ENCODE data around the gene ARHGEF11.

ARHGEF11 gene

DNA sequence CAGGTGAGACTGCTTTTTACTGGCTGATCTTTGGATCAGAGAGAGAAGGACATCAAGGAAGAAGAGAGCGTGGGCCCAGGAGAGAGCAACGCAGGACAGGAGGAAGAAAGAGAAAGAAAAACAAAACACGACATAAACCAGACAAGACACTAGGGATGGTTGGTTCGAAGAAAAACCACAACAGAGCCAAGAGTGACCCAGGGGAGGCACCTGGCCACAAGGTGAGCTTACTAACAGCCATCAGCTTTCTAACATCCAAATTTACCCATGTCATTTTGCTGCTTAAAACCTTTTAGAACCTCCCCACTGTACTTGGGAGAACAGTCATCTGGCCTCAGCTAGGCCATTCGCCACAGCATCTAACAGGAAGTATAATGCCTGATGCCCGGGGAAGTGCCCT is 57.8 kb downstream of the ARHGEF11 start:
- no peak overlapping the region for H3K27ac ChIP-seq
- H3K36me3 ChIP-seq, result peaks cover 38 to 67% (median 49%) of the 10 kb centered on the region in 11 experiments
- H3K9me3 ChIP-seq (replicated peaks in 1 of 11), result no peaks in the 10 kb centered on the region
- peak overlapping the region in 2 of 11 experiments; percentile 10 to 18; a peak in 1 of 22 replicates for H3K4me2 ChIP-seq
- H3K27me3 ChIP-seq, result no peaks in the 10 kb centered on the region
- no peak for TF ChIP-seq Cebpa-rat (IDR thresholded peaks at IDR 0.05)
- no peak overlapping the region for H3K4me3 ChIP-seq
- H3K9ac ChIP-seq, result no peak overlapping the region
- H4K20me1 ChIP-seq, result peaks cover 0 to 58% (median 21%) of the 10 kb centered on the region in 11 experiments; a peak in 18 of 22 replicates
- H3K4me1 ChIP-seq, result peaks cover 0 to 10% (median 4%) of the 10 kb centered on the region in 10 experiments; a peak in 6 of 20 replicates

GRCh38 chr1:156980551-156980950 is 65.0 kb downstream of the ARHGEF11 start:
- no peak overlapping the region for H3K27ac ChIP-seq
- no peak overlapping the region for H3K9ac ChIP-seq
- H3K36me3 ChIP-seq, result peaks cover 81 to 100% (median 98%) of the 10 kb centered on the region in 11 experiments

GRCh38 chr1:156975084-156975483 is 70.5 kb downstream of the ARHGEF11 start:
- Histone ChIP-seq H3K27me3 (no peaks in the 10 kb centered on the region), H3K4me3 (no peak overlapping the region), H3K4me1 (0 out of 20 replicates have a peak, but pooled peaks cover 0 to 3% (median 0%) of the 10 kb centered on the region in 10 experiments), H3K9me3 (replicated peaks in 1 of 11) (no peaks in the 10 kb centered on the region), H4K20me1 (no peaks in the 10 kb centered on the region), H3K4me2 (no peak overlapping the region), H3K27ac (no peak overlapping the region), H3K9ac (no peak overlapping the region), H3K36me3 (peaks cover 80 to 100% (median 93%) of the 10 kb centered on the region in 11 experiments)
- no peak for TF ChIP-seq Cebpa-rat (IDR thresholded peaks at IDR 0.05)

More at GRCh38 chr1:156980551-156980950, 65.0 kb downstream of the ARHGEF11 start:
- Histone ChIP-seq H4K20me1 (peaks cover 0 to 6% (median 0%) of the 10 kb centered on the region in 11 experiments; a peak in 2 of 22 replicates), H3K4me2 (no peak overlapping the region), H3K4me3 (no peak overlapping the region), H3K4me1 (no peaks in the 10 kb centered on the region), H3K9me3 (replicated peaks in 1 of 11) (no peaks in the 10 kb centered on the region), H3K27me3 (no peaks in the 10 kb centered on the region)
- no peak for TF ChIP-seq Cebpa-rat (IDR thresholded peaks at IDR 0.05)

DNA sequence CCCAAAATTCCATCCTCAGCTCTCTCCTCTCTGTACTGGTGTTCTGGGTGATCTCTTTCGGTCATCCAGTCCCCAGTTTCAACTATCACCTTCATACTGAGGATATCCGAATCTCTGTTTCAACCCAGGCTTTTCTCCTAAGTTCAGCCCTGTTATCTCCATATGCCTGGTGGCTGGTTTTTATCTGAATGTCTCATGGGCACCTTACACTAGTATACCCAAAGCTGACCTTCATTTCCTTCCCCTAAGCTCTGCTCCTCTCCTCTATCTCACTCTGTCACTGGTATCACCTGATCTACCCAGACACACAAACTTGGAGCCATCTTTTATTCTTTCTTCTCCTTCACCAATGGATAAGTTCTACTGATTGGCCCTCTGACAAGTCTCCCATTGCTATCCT is 72.1 kb downstream of the ARHGEF11 start:
- Histone ChIP-seq H3K4me3 (no peak overlapping the region), H4K20me1 (no peaks in the 10 kb centered on the region), H3K9ac (no peak overlapping the region), H3K9me3 (replicated peaks in 1 of 11) (no peaks in the 10 kb centered on the region), H3K36me3 (peaks cover 81 to 100% (median 93%) of the 10 kb centered on the region in 11 experiments), H3K27ac (no peak overlapping the region), H3K27me3 (no peaks in the 10 kb centered on the region), H3K4me1 (peaks cover 0 to 6% (median 0%) of the 10 kb centered on the region in 10 experiments; a peak in 1 of 20 replicates), H3K4me2 (no peak overlapping the region)
- TF ChIP-seq Cebpa-rat (IDR thresholded peaks at IDR 0.05), result no peak

DNA sequence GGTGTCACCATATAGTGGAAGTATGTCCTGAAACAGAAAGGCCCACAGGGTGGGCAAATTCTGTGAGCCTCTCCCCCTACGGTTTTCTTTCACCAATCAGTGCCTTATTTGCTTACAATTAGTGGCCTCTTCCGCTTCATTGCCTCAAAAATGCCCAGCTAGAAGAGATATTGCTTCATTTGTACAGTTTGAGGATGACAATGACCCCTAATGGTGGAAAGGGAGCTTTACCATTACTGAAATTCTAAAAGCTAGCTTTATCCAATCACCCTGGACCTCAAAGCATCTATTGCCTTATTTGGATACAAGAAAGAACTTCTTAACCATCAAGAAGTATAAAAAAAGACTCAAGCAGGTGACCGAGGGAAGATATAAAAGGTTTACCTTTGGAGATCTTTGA is 75.5 kb downstream of the ARHGEF11 start:
- H3K27ac ChIP-seq, result no peak overlapping the region
- H3K4me2 ChIP-seq, result no peak overlapping the region
- no peak overlapping the region for H3K4me3 ChIP-seq
- peaks cover 0 to 6% (median 0%) of the 10 kb centered on the region in 10 experiments; a peak in 1 of 20 replicates for H3K4me1 ChIP-seq
- 0 out of 22 replicates have a peak overlapping the region, but pooled peaks of 1 of the 11 experiments have one; percentile 4 for H3K9ac ChIP-seq
- no peak for TF ChIP-seq Cebpa-rat (IDR thresholded peaks at IDR 0.05)
- H3K9me3 ChIP-seq (replicated peaks in 1 of 11), result no peaks in the 10 kb centered on the region
- H4K20me1 ChIP-seq, result no peaks in the 10 kb centered on the region
- peaks cover 58 to 99% (median 80%) of the 10 kb centered on the region in 11 experiments for H3K36me3 ChIP-seq
- H3K27me3 ChIP-seq, result no peaks in the 10 kb centered on the region

GRCh38 chr1:156969496-156969895 is 76.0 kb downstream of the ARHGEF11 start:
- Histone ChIP-seq H3K27ac (no peak overlapping the region), H4K20me1 (no peaks in the 10 kb centered on the region), H3K4me2 (no peak overlapping the region), H3K9me3 (replicated peaks in 1 of 11) (no peaks in the 10 kb centered on the region), H3K27me3 (no peaks in the 10 kb centered on the region), H3K9ac (0 out of 22 replicates have a peak overlapping the region, but pooled peaks of 1 of the 11 experiments have one; percentile 4), H3K4me1 (peaks cover 1 to 8% (median 2%) of the 10 kb centered on the region in 10 experiments; a peak in 15 of 20 replicates), H3K4me3 (no peak overlapping the region), H3K36me3 (peaks cover 53 to 94% (median 75%) of the 10 kb centered on the region in 11 experiments)
- TF ChIP-seq Cebpa-rat (IDR thresholded peaks at IDR 0.05), result no peak

DNA sequence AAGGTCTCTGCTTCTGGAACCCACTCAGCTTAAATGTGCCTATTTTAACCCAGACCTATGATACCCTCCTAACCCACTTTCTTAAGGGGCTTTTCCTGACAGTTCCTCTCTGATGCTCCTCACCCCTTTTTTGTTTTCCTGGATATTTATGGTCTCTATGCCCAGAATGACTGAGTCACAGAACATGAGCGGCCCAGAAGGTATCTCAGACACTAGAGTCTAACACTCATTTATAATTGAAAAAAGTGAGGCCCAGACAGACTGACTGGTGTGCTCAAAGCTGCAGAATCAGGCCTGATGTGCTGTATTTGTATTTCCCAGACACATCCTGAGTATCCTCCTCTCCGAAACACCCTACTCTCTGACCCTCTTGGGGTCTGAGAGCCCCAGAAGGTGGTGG is 81.1 kb downstream of the ARHGEF11 start:
- H3K4me3 ChIP-seq, result no peak overlapping the region
- peak overlapping the region; percentile 83 to 100 (median 97); a peak in 21 of 22 replicates for H3K4me2 ChIP-seq
- no peaks in the 10 kb centered on the region for H3K9me3 ChIP-seq (replicated peaks in 1 of 11)
- peaks cover 32 to 53% (median 50%) of the 10 kb centered on the region in 10 experiments for H3K4me1 ChIP-seq
- peak overlapping the region; percentile 71 to 87 (median 83); a peak in 20 of 22 replicates for H3K27ac ChIP-seq
- H3K36me3 ChIP-seq, result peaks cover 34 to 67% (median 50%) of the 10 kb centered on the region in 11 experiments; a peak in 21 of 22 replicates
- H3K9ac ChIP-seq, result peak overlapping the region in 8 of 11 experiments; percentile 2 to 81 (median 76); a peak in 6 of 22 replicates
- TF ChIP-seq Cebpa-rat (IDR thresholded peaks at IDR 0.05), result no peak
- no peaks in the 10 kb centered on the region for H3K27me3 ChIP-seq
- peaks cover 0 to 22% (median 14%) of the 10 kb centered on the region in 11 experiments; a peak in 11 of 22 replicates for H4K20me1 ChIP-seq

GRCh38 chr1:156963621-156964020 is 81.9 kb downstream of the ARHGEF11 start:
- Histone ChIP-seq H3K4me3 (peak overlapping the region; percentile 51 to 76 (median 64)), H3K27me3 (no peaks in the 10 kb centered on the region), H3K36me3 (peaks cover 33 to 67% (median 50%) of the 10 kb centered on the region in 11 experiments), H3K27ac (peak overlapping the region; percentile 71 to 87 (median 83)), H4K20me1 (peaks cover 0 to 30% (median 18%) of the 10 kb centered on the region in 11 experiments; a peak in 14 of 22 replicates), H3K9me3 (replicated peaks in 1 of 11) (no peaks in the 10 kb centered on the region), H3K4me2 (peak overlapping the region; percentile 83 to 100 (median 97)), H3K4me1 (peaks cover 32 to 61% (median 56%) of the 10 kb centered on the region in 10 experiments), H3K9ac (peak overlapping the region; percentile 72 to 82 (median 79))
- peak in 1 of 11 experiments; percentile 14; a peak in 1 of 22 replicates for TF ChIP-seq Cebpa-rat (IDR thresholded peaks at IDR 0.05)

DNA sequence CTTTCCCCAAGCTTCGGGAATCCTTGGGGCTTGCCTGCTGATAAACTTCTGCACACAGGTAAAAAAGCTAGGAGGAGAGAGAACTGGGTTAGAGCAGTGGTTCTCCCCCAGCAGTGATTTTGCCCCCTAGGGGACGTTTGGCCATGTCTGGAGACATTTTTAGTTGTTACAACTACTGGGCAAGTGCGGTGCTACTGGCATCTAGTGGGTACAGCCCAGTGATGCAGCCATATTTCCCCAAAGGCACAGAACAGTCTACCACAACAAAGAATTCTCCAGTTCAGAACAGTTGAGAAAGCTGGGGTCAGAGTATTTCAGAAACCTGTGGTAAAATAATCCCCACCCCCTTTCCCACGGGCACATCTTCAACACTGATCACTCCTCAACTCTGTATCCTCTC is 83.8 kb downstream of the ARHGEF11 start:
- Histone ChIP-seq H3K36me3 (peaks cover 40 to 67% (median 52%) of the 10 kb centered on the region in 11 experiments), H3K9me3 (replicated peaks in 1 of 11) (no peaks in the 10 kb centered on the region), H3K4me3 (peak overlapping the region; percentile 51 to 76 (median 64); a peak in 18 of 20 replicates), H3K27me3 (no peaks in the 10 kb centered on the region), H3K9ac (peak overlapping the region; percentile 72 to 82 (median 79); a peak in 21 of 22 replicates), H3K27ac (peak overlapping the region; percentile 0 to 87 (median 83); a peak in 19 of 22 replicates), H4K20me1 (peaks cover 0 to 49% (median 24%) of the 10 kb centered on the region in 11 experiments; a peak in 14 of 22 replicates), H3K4me1 (peaks cover 32 to 67% (median 56%) of the 10 kb centered on the region in 10 experiments), H3K4me2 (peak overlapping the region; percentile 83 to 100 (median 97))
- TF ChIP-seq Cebpa-rat (IDR thresholded peaks at IDR 0.05), result peak in 3 of 11 experiments; percentile 29 to 83 (median 57); a peak in 3 of 22 replicates
